Limb (tissue), 2 donors: ENCODE data around the gene COL15A1.

Experiments
- DNase-seq, 2 donors: peaks; one replicate each; pipeline ENCODE4 v3.0.0-alpha.2; 2016; ENCODE audit errors: extremely low spot score in 2 of 2

Gene COL15A1

GRCh38 chr9:99052815-99053715 is 109.4 kb downstream of the COL15A1 start:
- no peak for DNase-seq

- no peak for DNase-seq
Observed at GRCh38 chr9:99054581-99054980, 110.9 kb downstream of the COL15A1 start.

- no peak for DNase-seq
Observed at GRCh38 chr9:99055384-99055783, 111.7 kb downstream of the COL15A1 start.

- no peak for DNase-seq
Observed at GRCh38 chr9:99056186-99056585, 112.5 kb downstream of the COL15A1 start.

GRCh38 chr9:99056886-99057664 is 113.4 kb downstream of the COL15A1 start:
- DNase-seq: no peak

- no peak for DNase-seq
Observed at GRCh38 chr9:99057665-99058625, 114.2 kb downstream of the COL15A1 start.

- no peak for DNase-seq
Observed at GRCh38 chr9:99058964-99059921, 115.5 kb downstream of the COL15A1 start.

- no peak for DNase-seq
Observed at GRCh38 chr9:99060621-99061020, 116.9 kb downstream of the COL15A1 start.

- DNase-seq: no peak
Observed at GRCh38 chr9:99062549-99062948, 118.8 kb downstream of the COL15A1 start.

GRCh38 chr9:99063522-99063921 is 119.8 kb downstream of the COL15A1 start:
- no peak for DNase-seq

GRCh38 chr9:99066571-99066970 is 122.9 kb downstream of the COL15A1 start:
- no peak for DNase-seq

GRCh38 chr9:99069075-99069474 is 125.4 kb downstream of the COL15A1 start:
- DNase-seq: no peak

- no peak for DNase-seq
Observed at GRCh38 chr9:99069546-99069945, 125.8 kb downstream of the COL15A1 start.

- no peak for DNase-seq
Observed at GRCh38 chr9:99070681-99071080, 127.0 kb downstream of the COL15A1 start.

- DNase-seq: no peak
Observed at GRCh38 chr9:99071313-99072039, 127.8 kb downstream of the COL15A1 start.

GRCh38 chr9:99072040-99072394 is 128.3 kb downstream of the COL15A1 start:
- no peak for DNase-seq

GRCh38 chr9:99073347-99073746 is 129.6 kb downstream of the COL15A1 start:
- DNase-seq: no peak

GRCh38 chr9:99073985-99074901 is 130.5 kb downstream of the COL15A1 start:
- DNase-seq: no peak

- no peak for DNase-seq
Observed at GRCh38 chr9:99074902-99075245, 131.2 kb downstream of the COL15A1 start.
